Trophoblast cell (in vitro differentiated cells and primary cell): ENCODE data around the gene BICD1.

Experiments used
- DNase-seq, 2 donors: peaks; one replicate each; pipeline ENCODE4 v3.0.0-alpha.2; 2016
- H2AFZ ChIP-seq: 2 replicates; pipeline ENCODE4 v1.6.1; 2013; ENCODE audit warnings: low read length, moderate library complexity, mild to moderate bottlenecking; ENCODE audit not compliant: insufficient read depth, poor library complexity
- H2AK5ac ChIP-seq: 2 replicates; pipeline ENCODE4 v1.6.1; 2013; ENCODE audit warnings: mild to moderate bottlenecking, low read length
- H2BK120ac ChIP-seq: 2 replicates; pipeline ENCODE4 v1.6.1; 2013; ENCODE audit warnings: low read length, mild to moderate bottlenecking, moderate library complexity; ENCODE audit not compliant: insufficient read depth, poor library complexity
- H2BK12ac ChIP-seq: 2 replicates; pipeline ENCODE4 v1.6.1; 2013; ENCODE audit warnings: mild to moderate bottlenecking, low read length, moderate library complexity
- H2BK5ac ChIP-seq: 2 replicates; pipeline ENCODE4 v1.6.1; 2013; ENCODE audit warnings: low read length, low read depth, moderate library complexity, mild to moderate bottlenecking; ENCODE audit not compliant: poor library complexity
- H3K14ac ChIP-seq: 2 replicates; pipeline ENCODE4 v1.6.1; 2013; ENCODE audit warnings: mild to moderate bottlenecking, low read length
- H3K18ac ChIP-seq: 2 replicates; pipeline ENCODE4 v1.6.1; 2013; ENCODE audit warnings: mild to moderate bottlenecking, low read length
- H3K23ac ChIP-seq: 2 replicates; pipeline ENCODE4 v1.6.1; 2013; ENCODE audit warnings: low read length
- H3K27ac ChIP-seq: 2 replicates; pipeline ENCODE4 v1.5.1; 2013; ENCODE audit warnings: low read depth, mild to moderate bottlenecking, inconsistent platforms, low read length, moderate library complexity
- H3K27me3 ChIP-seq: 2 replicates; pipeline ENCODE4 v1.6.1; 2013; ENCODE audit warnings: inconsistent platforms, mild to moderate bottlenecking, low read length, moderate library complexity; ENCODE audit not compliant: insufficient read depth
- H3K36me3 ChIP-seq, 2 experiments: 1 replicate in 1 of 2; 2 replicates in 1 of 2; pipeline ENCODE4 v1.6.1; 2013; ENCODE audit warnings: low read length in 2 of 2, mild to moderate bottlenecking in 2 of 2, moderate library complexity in 1 of 2; ENCODE audit not compliant: insufficient read depth in 2 of 2, control insufficient read depth in 1 of 2
- H3K4ac ChIP-seq: 2 replicates; pipeline ENCODE4 v1.6.1; 2013; ENCODE audit warnings: low read depth, mild to moderate bottlenecking, low read length, moderate library complexity
- H3K4me1 ChIP-seq, 2 experiments: 1 replicate in 1 of 2; 2 replicates in 1 of 2; pipeline ENCODE4 v1.6.1; 2013; ENCODE audit warnings: low read length in 2 of 2, mild to moderate bottlenecking in 2 of 2, moderate library complexity in 1 of 2; ENCODE audit not compliant: insufficient read depth in 2 of 2, control insufficient read depth in 1 of 2
- H3K4me2 ChIP-seq: 2 replicates; pipeline ENCODE4 v1.6.1; 2013; ENCODE audit warnings: inconsistent platforms, mild to moderate bottlenecking, low read length, moderate library complexity
- H3K4me3 ChIP-seq: 2 replicates; pipeline ENCODE4 v1.5.1; 2013; ENCODE audit warnings: mild to moderate bottlenecking, low read depth, low read length, inconsistent platforms
- H3K79me1 ChIP-seq: one replicate; pipeline ENCODE4 v1.6.1; 2013; ENCODE audit warnings: low read length
- H3K79me2 ChIP-seq: 2 replicates; pipeline ENCODE4 v1.6.1; 2013; ENCODE audit warnings: low read length, mild to moderate bottlenecking; ENCODE audit not compliant: control insufficient read depth, insufficient read depth, poor library complexity
- H3K9ac ChIP-seq: 2 replicates; pipeline ENCODE4 v1.6.1; 2013; ENCODE audit warnings: mild to moderate bottlenecking, low read length
- H3K9me3 ChIP-seq: 2 replicates; pipeline ENCODE4 v1.6.1; 2013; ENCODE audit warnings: low read depth, mild to moderate bottlenecking, control low read depth, inconsistent platforms, low read length; ENCODE audit not compliant: insufficient read depth
- H4K12ac ChIP-seq: 2 replicates; pipeline ENCODE4 v1.6.1; 2013; ENCODE audit warnings: low read depth, mild to moderate bottlenecking, low read length, moderate library complexity
- H4K8ac ChIP-seq: 2 replicates; pipeline ENCODE4 v1.6.1; 2013; ENCODE audit warnings: low read depth, mild to moderate bottlenecking, low read length, moderate library complexity
- H4K91ac ChIP-seq: one replicate; pipeline ENCODE4 v1.6.1; 2013; ENCODE audit warnings: low read depth, mild to moderate bottlenecking, low read length, moderate library complexity
- WGBS: extraction: QIAGEN DNeasy Blood & Tissue Kit; methylation state at CpG from one replicate; pipeline ENCODE4 v1.1.7; 2013; ENCODE audit warnings: missing lambda C conversion rate; ENCODE audit not compliant: insufficient read length, insufficient coverage; ENCODE audit errors: extremely low coverage; 5-methylcytosine and 5-hydroxymethylcytosine counted together

Gene BICD1

GRCh38 chr12:32083489-32083888 lies 23.2 kb upstream of the BICD1 start:
- Histone ChIP-seq H4K8ac (no peak overlapping the region), H3K9ac (no peak overlapping the region), H3K23ac (no peak overlapping the region), H3K79me1 (no peaks in the 10 kb centered on the region), H3K27me3 (no peaks in the 10 kb centered on the region), H4K12ac (no peak overlapping the region), H3K36me3 (no peaks in the 10 kb centered on the region), H2AFZ (no peak overlapping the region), H2BK5ac (no peak overlapping the region), H3K4me3 (no peak overlapping the region), H3K79me2 (no peaks in the 10 kb centered on the region), H3K4me2 (no peak overlapping the region), H3K4me1 (peaks cover 0 to 2% of the 10 kb centered on the region in 2 experiments), H3K9me3 (no peaks in the 10 kb centered on the region), H3K4ac (no peak overlapping the region), H2BK12ac (no peak overlapping the region), H3K27ac (no peak overlapping the region), H2BK120ac (no peak overlapping the region), H3K18ac (no peak overlapping the region), H2AK5ac (no peak overlapping the region), H3K14ac (no peak overlapping the region), H4K91ac (no peak overlapping the region)
- DNase-seq, result no peak
- no CpG with 5 or more reads among the region's 5 CpGs for WGBS

DNA sequence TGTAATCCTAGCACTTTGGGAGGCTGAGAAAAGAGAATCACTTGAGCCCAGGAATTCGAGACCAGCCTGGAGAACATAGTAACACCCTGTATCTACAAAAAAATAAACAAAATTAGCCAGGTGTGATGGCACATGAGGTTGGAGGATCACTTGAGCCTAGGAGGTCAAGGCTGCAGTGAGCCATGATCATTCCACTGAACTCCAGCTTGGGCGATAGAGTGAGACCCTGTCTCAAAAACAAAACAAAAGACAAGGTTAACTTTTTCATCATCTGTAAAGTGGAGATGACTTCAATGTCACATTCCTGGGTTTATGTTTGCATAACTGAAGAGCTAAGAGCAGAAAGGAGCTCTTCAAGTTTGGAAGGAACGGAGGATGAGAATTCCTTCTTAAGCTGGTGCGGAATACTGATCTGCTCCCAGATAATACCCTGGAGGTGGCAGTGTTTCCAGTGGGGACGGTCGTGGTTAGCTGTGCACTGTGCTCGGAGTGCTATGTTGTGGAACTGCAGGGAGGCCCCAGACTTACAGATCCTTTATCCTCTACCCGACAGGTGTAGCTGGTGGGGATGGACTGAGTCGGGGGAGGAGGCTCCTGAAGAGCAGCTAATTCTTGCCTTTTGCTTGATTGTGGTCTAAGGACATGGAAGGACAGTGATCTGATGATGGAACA lies 22.5 kb upstream of the BICD1 start:
- no peak overlapping the region for H2BK5ac ChIP-seq
- no peak overlapping the region for H3K18ac ChIP-seq
- no peak overlapping the region for H3K14ac ChIP-seq
- peaks cover 0 to 2% of the 10 kb centered on the region in 2 experiments for H3K4me1 ChIP-seq
- H3K36me3 ChIP-seq, result no peaks in the 10 kb centered on the region
- no peak overlapping the region for H3K4ac ChIP-seq
- no peak overlapping the region for H4K91ac ChIP-seq
- no peak overlapping the region for H3K4me2 ChIP-seq
- H2BK12ac ChIP-seq, result no peak overlapping the region
- WGBS, result no CpG with 5 or more reads among the region's 9 CpGs
- no peak overlapping the region for H2AFZ ChIP-seq
- H4K8ac ChIP-seq, result no peak overlapping the region
- no peak overlapping the region for H3K9ac ChIP-seq
- H4K12ac ChIP-seq, result no peak overlapping the region
- no peaks in the 10 kb centered on the region for H3K79me1 ChIP-seq
- H3K23ac ChIP-seq, result no peak overlapping the region
- H2AK5ac ChIP-seq, result no peak overlapping the region
- no peak overlapping the region for H2BK120ac ChIP-seq
- no peak for DNase-seq
- no peak overlapping the region for H3K27ac ChIP-seq
- no peaks in the 10 kb centered on the region for H3K79me2 ChIP-seq
- H3K9me3 ChIP-seq, result no peaks in the 10 kb centered on the region
- H3K4me3 ChIP-seq, result no peak overlapping the region
- no peaks in the 10 kb centered on the region for H3K27me3 ChIP-seq

GRCh38 chr12:32084753-32085152 lies 21.9 kb upstream of the BICD1 start:
- no peaks in the 10 kb centered on the region for H3K79me1 ChIP-seq
- no CpG with 5 or more reads among the region's 3 CpGs for WGBS
- H3K4me3 ChIP-seq, result no peak overlapping the region
- no peak overlapping the region for H3K27ac ChIP-seq
- no peak overlapping the region for H2AFZ ChIP-seq
- no peak for DNase-seq
- no peaks in the 10 kb centered on the region for H3K27me3 ChIP-seq
- H4K12ac ChIP-seq, result no peak overlapping the region
- H3K4me1 ChIP-seq, result peaks cover 0 to 4% of the 10 kb centered on the region in 2 experiments
- H3K9ac ChIP-seq, result no peak overlapping the region
- H3K79me2 ChIP-seq, result no peaks in the 10 kb centered on the region
- no peak overlapping the region for H3K18ac ChIP-seq
- no peaks in the 10 kb centered on the region for H3K9me3 ChIP-seq
- no peak overlapping the region for H2BK120ac ChIP-seq
- no peak overlapping the region for H3K14ac ChIP-seq
- no peak overlapping the region for H4K8ac ChIP-seq
- H3K36me3 ChIP-seq, result no peaks in the 10 kb centered on the region
- no peak overlapping the region for H2BK5ac ChIP-seq
- H4K91ac ChIP-seq, result no peak overlapping the region
- no peak overlapping the region for H2AK5ac ChIP-seq
- H3K4ac ChIP-seq, result no peak overlapping the region
- no peak overlapping the region for H3K4me2 ChIP-seq
- no peak overlapping the region for H3K23ac ChIP-seq
- no peak overlapping the region for H2BK12ac ChIP-seq

DNA sequence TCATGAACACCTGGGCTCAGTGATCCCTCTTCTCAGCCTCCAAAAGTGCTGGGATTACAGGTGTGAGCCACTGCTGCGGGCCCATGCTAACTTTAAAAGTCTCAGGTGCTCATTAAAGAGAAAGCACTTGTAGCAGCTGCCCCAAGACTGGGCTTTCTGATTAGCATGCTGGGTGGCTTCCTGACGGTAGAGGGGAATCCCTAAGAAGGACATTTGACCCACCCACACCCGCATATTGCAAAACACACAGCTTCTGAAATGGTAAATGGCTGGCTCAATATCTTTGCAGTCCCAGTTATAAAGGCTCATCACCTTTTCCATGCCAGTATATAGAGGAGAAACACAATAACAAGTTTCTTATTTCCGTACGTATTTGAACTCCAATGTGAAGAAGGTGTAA lies 19.3 kb upstream of the BICD1 start:
- no peak overlapping the region for H4K91ac ChIP-seq
- DNase-seq, result peak; percentile 35 to 70
- WGBS, result no CpG with 5 or more reads among the region's 5 CpGs
- H2BK5ac ChIP-seq, result no peak overlapping the region
- no peak overlapping the region for H2BK12ac ChIP-seq
- H3K4me1 ChIP-seq, result peaks cover 0 to 3% of the 10 kb centered on the region in 2 experiments
- H3K9me3 ChIP-seq, result no peaks in the 10 kb centered on the region
- no peak overlapping the region for H2AK5ac ChIP-seq
- no peak overlapping the region for H2AFZ ChIP-seq
- no peak overlapping the region for H3K4ac ChIP-seq
- no peak overlapping the region for H3K27ac ChIP-seq
- H3K27me3 ChIP-seq, result no peaks in the 10 kb centered on the region
- no peaks in the 10 kb centered on the region for H3K36me3 ChIP-seq
- H3K18ac ChIP-seq, result no peak overlapping the region
- H3K9ac ChIP-seq, result no peak overlapping the region
- no peak overlapping the region for H3K14ac ChIP-seq
- H3K4me3 ChIP-seq, result no peak overlapping the region
- H2BK120ac ChIP-seq, result no peak overlapping the region
- no peaks in the 10 kb centered on the region for H3K79me1 ChIP-seq
- no peak overlapping the region for H4K12ac ChIP-seq
- H4K8ac ChIP-seq, result no peak overlapping the region
- no peaks in the 10 kb centered on the region for H3K79me2 ChIP-seq
- no peak overlapping the region for H3K4me2 ChIP-seq
- no peak overlapping the region for H3K23ac ChIP-seq
